NB4 (cell line): ENCODE data around the gene CRADD.
"Not testable (repeated sequence)": the region's sequence is repeated elsewhere in the genome, so short reads cannot be mapped to it uniquely, and the experiment has no call there.

Source experiments
- DNase-seq: peaks from one replicate; pipeline ENCODE4 v3.0.0; 2010; ENCODE audit warnings: low read depth
- H3K4me3 ChIP-seq: one replicate; pipeline ENCODE4 v1.5.1; 2011; ENCODE audit warnings: mild to moderate bottlenecking, low read depth, low read length, moderate library complexity
- CTCF ChIP-seq: IDR thresholded peaks from one replicate; pipeline ENCODE4 v1.5.1; 2012; ENCODE audit warnings: low read depth, low read length
- MYC ChIP-seq: IDR thresholded peaks from 2 replicates; pipeline ENCODE4 v1.6.1; 2011; ENCODE audit warnings: low read depth, low read length
- POLR2A ChIP-seq: IDR thresholded peaks from 2 replicates; pipeline ENCODE4 v1.6.1; 2011; ENCODE audit warnings: mild to moderate bottlenecking; ENCODE audit not compliant: insufficient read length; ENCODE audit errors: extremely low read depth
- TF ChIP-seq, protein P1 (sequence below): IDR thresholded peaks from 2 replicates; pipeline ENCODE4 v1.6.1; 2011; ENCODE audit warnings: low read depth, low read length

The CRADD gene

GRCh38 chr12:93777254-93777653, 100.1 kb downstream of the CRADD start:
- DNase-seq, result no peak
- no peak overlapping the region for H3K4me3 ChIP-seq

DNA sequence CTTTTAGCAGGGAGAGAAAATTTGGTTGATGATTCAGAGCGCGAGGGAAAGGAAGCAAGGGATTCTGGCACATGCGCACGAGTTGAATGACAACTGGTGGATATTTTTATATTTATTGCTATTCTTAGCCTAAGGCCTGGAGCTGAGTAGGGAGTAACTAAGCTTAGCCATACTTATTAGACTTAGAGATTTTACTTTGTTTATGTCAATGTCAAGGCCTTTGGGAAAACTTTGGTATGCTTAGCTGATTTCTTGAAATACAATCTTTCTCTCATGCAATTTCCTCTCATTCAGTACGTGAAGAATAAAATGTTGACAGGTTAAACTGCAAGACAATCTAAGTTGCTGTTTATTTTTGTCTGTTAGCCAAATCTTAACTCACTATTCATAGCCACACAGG, 101.1 kb downstream of the CRADD start:
- no peak for DNase-seq

More at GRCh38 chr12:93777254-93777653, 100.1 kb downstream of the CRADD start:
- TF ChIP-seq MYC (no peak), CTCF (no peak), POLR2A (no peak)
- TF ChIP-seq, protein P1, sequence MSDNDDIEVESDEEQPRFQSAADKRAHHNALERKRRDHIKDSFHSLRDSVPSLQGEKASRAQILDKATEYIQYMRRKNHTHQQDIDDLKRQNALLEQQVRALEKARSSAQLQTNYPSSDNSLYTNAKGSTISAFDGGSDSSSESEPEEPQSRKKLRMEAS, result no peak

DNA sequence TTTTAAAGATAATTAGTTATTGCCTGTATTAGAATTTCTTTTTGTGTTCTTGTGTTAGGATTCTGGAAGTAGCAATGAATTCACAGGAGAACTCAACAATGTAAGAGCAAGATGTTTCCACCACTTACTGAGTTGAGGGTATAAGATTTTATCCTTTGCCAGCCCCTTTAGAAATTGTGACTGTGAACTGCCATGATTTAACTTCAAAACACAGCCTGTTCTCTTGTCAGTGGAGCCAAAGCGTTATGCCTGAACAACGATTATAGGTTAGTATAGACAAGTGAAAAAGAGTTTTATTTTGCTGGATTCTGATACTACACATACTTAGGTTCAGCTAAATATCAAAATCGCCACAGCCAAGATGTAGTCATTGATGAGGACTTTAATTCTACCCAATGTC, 101.6 kb downstream of the CRADD start:
- no peak for DNase-seq
- H3K4me3 ChIP-seq, result no peak overlapping the region
- TF ChIP-seq, protein P1, result no peak
- TF ChIP-seq MYC, result no peak
- no peak for TF ChIP-seq POLR2A
- TF ChIP-seq CTCF, result no peak

More for the DNA sequence above, 101.1 kb downstream of the CRADD start:
- TF ChIP-seq POLR2A, result no peak
- TF ChIP-seq, protein P1, result no peak
- TF ChIP-seq CTCF, result no peak
- TF ChIP-seq MYC, result no peak
- no peak overlapping the region for H3K4me3 ChIP-seq

- H3K4me3 ChIP-seq, result no peak overlapping the region
- TF ChIP-seq POLR2A, result no peak
- TF ChIP-seq MYC, result no peak
- TF ChIP-seq, protein P1, result no peak
- TF ChIP-seq CTCF, result no peak
- DNase-seq, result no peak
These were observed 103.0 kb downstream of the CRADD start for GRCh38 chr12:93780101-93780641.

DNA sequence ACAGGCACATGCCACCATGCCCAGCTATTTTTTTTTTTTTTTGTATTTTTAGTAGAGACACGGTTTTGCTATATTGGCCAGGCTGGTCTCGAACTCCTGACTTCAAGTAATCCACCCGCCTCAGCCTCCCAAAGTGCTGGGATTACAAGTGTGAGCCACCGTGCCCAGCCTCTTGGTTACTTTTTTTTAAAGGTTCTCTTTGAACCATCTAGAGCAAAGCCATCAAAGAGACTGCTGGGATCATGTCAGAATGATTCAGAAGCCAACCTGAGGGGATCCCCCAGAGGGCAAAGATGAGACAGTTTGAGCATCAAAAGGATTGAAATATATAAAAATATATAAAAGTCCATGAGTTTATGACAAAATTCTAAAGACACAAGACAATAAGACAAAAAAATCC, 103.7 kb downstream of the CRADD start:
- DNase-seq, result not testable (repeated sequence)

DNA sequence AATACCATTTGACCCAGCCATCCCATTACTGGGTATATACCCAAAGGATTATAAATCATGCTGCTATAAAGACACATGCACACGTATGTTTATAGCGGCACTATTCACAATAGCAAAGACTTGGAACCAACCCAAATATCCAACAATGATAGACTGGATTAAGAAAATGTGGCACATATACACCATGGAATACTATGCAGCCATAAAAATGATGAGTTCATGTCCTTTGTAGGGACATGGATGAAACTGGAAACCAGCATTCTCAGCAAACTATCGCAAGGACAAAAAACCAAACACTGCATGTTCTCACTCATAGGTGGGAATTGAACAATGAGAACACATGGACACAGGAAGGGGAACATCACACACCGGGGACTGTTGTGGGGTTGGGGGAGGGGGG, 104.8 kb downstream of the CRADD start:
- DNase-seq, H3K4me3 ChIP-seq: not testable (repeated sequence)

More for the DNA sequence above, 103.7 kb downstream of the CRADD start:
- H3K4me3 ChIP-seq, result not testable (repeated sequence)

DNA sequence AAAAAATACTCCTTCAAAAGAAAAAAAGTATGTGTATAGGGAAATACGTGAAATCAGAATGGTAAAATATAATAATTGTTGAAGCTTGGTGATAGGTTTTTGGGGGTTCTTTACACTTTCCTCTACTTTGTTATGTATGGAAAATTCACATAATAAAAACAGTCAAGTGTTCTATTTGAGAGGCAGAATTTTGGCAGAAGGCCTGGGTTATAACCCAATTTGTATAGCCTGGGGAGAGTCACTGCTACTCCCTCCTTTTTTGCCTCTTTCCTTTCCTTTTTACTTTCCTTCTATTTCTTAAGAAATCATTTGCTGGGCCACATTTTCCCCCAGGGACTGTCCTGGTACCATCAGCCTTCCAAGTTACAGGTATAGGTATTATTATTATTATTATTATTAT, 105.7 kb downstream of the CRADD start:
- TF ChIP-seq POLR2A (no peak), CTCF (no peak), MYC (no peak)
- TF ChIP-seq, protein P1, result no peak
- no peak overlapping the region for H3K4me3 ChIP-seq
- no peak for DNase-seq
